ENCODE data around the gene THADA.

THADA gene

DNA sequence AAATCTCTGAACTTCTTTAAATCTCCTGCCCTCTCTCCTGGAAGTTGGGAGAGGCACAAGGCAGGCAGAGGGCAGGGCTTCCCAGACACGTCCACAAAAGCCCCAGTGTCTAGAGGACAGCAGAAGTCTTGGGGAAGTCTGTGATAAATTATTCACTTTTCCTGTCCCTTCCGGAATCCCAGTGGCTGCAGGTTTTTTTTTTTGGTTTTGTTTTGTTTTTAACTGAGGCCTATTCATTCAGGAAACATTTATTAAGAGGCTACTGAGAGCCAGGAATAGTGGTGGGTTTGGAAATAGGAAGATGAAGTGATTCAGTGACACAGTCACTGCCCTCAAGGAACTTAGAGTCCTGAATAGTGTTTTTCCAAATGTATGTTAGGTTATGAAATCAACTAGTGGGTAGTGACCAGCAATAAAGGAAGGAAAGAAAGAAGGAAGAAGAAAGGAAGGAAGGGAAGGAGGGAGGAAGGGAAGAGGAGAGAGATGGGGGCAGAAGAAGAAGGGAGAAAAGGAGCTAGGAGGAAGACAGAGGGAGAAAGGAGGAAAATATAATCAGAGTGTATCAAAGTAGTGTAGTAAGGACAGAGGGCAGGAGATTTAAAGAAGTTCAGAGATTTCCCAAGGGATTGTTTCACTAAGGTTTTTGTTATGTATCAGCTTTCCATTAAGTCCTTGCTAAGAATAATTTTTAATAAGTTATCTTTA lies 270.6 kb downstream of the THADA start:
- Histone ChIP-seq H2AFZ (ENCODE audit: low read length) (no peak overlapping the region), H3K4me2 (ENCODE audit: low read length) (no peak overlapping the region), H3K9me3 (ENCODE audit: low read length) (no peaks in the 10 kb centered on the region), H3K79me2 (ENCODE audit: insufficient read depth, low read length) (no peaks in the 10 kb centered on the region), H3K9me2 (ENCODE audit: low read depth, low read length) (no peaks in the 10 kb centered on the region), H3K36me3 (ENCODE audit: insufficient read depth, low read length) (no peaks in the 10 kb centered on the region), H4K20me1 (ENCODE audit: insufficient read depth, low read length) (no peaks in the 10 kb centered on the region), H3K27me3 (ENCODE audit: insufficient read depth, low read length) (no peaks in the 10 kb centered on the region), H3K4me1 (ENCODE audit: insufficient read depth, low read length, severe bottlenecking) (no peaks in the 10 kb centered on the region), H3K4me3 (ENCODE audit: low read depth, low read length, poor library complexity, severe bottlenecking) (no peak overlapping the region), H3F3A (ENCODE audit: insufficient read depth, low read length) (no peaks in the 10 kb centered on the region), H3K27ac (ENCODE audit: low read depth, low read length, poor library complexity, severe bottlenecking) (no peak overlapping the region), H3K9ac (ENCODE audit: low read length) (no peak overlapping the region)
- no peak for TF ChIP-seq EZH2 (IDR thresholded peaks at IDR 0.05; ENCODE audit: borderline replicate concordance, low read length)
- TF ChIP-seq, protein P1, sequence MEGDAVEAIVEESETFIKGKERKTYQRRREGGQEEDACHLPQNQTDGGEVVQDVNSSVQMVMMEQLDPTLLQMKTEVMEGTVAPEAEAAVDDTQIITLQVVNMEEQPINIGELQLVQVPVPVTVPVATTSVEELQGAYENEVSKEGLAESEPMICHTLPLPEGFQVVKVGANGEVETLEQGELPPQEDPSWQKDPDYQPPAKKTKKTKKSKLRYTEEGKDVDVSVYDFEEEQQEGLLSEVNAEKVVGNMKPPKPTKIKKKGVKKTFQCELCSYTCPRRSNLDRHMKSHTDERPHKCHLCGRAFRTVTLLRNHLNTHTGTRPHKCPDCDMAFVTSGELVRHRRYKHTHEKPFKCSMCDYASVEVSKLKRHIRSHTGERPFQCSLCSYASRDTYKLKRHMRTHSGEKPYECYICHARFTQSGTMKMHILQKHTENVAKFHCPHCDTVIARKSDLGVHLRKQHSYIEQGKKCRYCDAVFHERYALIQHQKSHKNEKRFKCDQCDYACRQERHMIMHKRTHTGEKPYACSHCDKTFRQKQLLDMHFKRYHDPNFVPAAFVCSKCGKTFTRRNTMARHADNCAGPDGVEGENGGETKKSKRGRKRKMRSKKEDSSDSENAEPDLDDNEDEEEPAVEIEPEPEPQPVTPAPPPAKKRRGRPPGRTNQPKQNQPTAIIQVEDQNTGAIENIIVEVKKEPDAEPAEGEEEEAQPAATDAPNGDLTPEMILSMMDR (IDR thresholded peaks at IDR 0.05; ENCODE audit: low read length), result no peak

DNA sequence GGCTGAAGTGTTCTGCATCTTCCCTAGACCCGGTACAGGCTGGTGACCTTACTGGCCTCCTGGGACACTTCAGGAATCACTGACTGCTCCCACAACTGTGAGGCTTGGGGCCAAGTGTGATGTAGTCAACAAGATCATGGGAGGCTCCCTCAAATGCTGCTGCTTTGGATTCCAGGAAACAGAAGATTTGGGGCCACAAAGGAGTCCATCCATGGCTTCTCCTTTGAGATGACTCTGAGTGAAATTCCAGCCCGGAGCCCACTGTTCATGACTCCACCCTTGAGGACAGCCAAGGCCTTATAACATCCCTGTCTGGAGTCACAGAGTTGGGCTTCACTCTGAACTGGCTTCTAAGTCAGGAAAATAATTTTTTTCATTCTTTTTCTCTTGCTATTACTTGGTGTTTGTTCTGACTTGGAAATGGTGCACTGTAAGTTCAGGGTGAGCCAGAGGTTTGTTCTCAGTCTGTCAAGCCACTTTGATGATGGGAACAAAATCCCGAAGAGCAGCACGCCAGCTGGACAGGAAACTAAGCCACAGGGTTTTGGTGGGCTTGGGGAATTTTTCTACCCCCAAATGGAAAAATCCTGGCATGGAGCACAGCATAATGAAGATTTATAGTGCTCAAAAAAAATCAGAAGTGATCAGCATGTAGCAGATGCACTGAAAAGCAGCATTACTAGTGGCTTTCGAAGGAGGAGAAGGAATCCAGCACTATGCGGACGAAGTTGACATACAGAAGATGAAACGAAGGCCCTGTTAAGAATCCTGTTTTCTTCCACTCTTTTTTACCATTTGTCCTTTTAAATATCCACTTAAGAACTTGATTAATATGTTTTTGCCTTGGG lies 271.4 kb downstream of the THADA start:
- Histone ChIP-seq H3K9me2 (ENCODE audit: low read depth, low read length) (no peaks in the 10 kb centered on the region), H2AFZ (ENCODE audit: low read length) (no peak overlapping the region), H3F3A (ENCODE audit: insufficient read depth, low read length) (no peaks in the 10 kb centered on the region), H3K27me3 (ENCODE audit: insufficient read depth, low read length) (no peaks in the 10 kb centered on the region), H3K4me3 (ENCODE audit: low read depth, low read length, poor library complexity, severe bottlenecking) (no peak overlapping the region), H3K27ac (ENCODE audit: low read depth, low read length, poor library complexity, severe bottlenecking) (no peak overlapping the region), H3K4me2 (ENCODE audit: low read length) (no peak overlapping the region), H3K9ac (ENCODE audit: low read length) (no peak overlapping the region), H3K79me2 (ENCODE audit: insufficient read depth, low read length) (no peaks in the 10 kb centered on the region), H3K4me1 (ENCODE audit: insufficient read depth, low read length, severe bottlenecking) (no peaks in the 10 kb centered on the region), H3K36me3 (ENCODE audit: insufficient read depth, low read length) (peaks cover 2% of the 10 kb centered on the region; the same call in 1 of the 2 replicates), H4K20me1 (ENCODE audit: insufficient read depth, low read length) (no peaks in the 10 kb centered on the region), H3K9me3 (ENCODE audit: low read length) (no peaks in the 10 kb centered on the region)
- TF ChIP-seq EZH2 (IDR thresholded peaks at IDR 0.05; ENCODE audit: borderline replicate concordance, low read length), result no peak
- TF ChIP-seq, protein P1 (IDR thresholded peaks at IDR 0.05; ENCODE audit: low read length), result no peak

DNA sequence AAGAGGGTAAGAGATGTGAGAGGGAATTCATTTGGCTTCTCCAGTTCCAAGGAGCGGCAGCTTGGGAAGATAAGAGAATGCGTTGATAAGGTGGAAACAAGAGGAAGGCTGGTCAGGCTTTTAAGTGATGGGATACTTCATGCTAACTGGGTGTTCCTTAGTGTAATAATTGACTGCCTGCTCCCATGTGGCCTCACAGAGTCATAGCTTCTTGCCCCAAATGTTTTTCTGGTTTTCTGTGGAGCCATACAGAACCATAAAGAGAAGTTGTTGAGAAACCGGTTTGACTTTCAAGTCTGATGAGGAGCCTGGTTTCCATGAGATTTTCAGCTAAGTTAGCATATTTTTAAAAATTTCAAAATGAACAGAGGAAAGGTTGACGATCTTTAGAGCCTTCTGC lies 272.0 kb downstream of the THADA start:
- H3K9me3 ChIP-seq (ENCODE audit: low read length), result no peaks in the 10 kb centered on the region

More for the DNA sequence above, 272.0 kb downstream of the THADA start:
- Histone ChIP-seq H3K36me3 (ENCODE audit: insufficient read depth, low read length) (peaks cover 8% of the 10 kb centered on the region; the same call in 1 of the 2 replicates), H4K20me1 (ENCODE audit: insufficient read depth, low read length) (no peaks in the 10 kb centered on the region), H2AFZ (ENCODE audit: low read length) (no peak overlapping the region), H3K27ac (ENCODE audit: low read depth, low read length, poor library complexity, severe bottlenecking) (no peak overlapping the region), H3F3A (ENCODE audit: insufficient read depth, low read length) (no peaks in the 10 kb centered on the region), H3K4me1 (ENCODE audit: insufficient read depth, low read length, severe bottlenecking) (no peaks in the 10 kb centered on the region), H3K9ac (ENCODE audit: low read length) (no peak overlapping the region), H3K27me3 (ENCODE audit: insufficient read depth, low read length) (no peaks in the 10 kb centered on the region), H3K4me3 (ENCODE audit: low read depth, low read length, poor library complexity, severe bottlenecking) (no peak overlapping the region), H3K4me2 (ENCODE audit: low read length) (no peak overlapping the region), H3K79me2 (ENCODE audit: insufficient read depth, low read length) (no peaks in the 10 kb centered on the region), H3K9me2 (ENCODE audit: low read depth, low read length) (no peaks in the 10 kb centered on the region)
- TF ChIP-seq, protein P1 (IDR thresholded peaks at IDR 0.05; ENCODE audit: low read length), result no peak
- TF ChIP-seq EZH2 (IDR thresholded peaks at IDR 0.05; ENCODE audit: borderline replicate concordance, low read length), result no peak
